Right lobe of liver (tissue), 6 donors: ENCODE results near the gene MGA. TPM values are rescaled to one million over a fixed set of nuclear protein-coding genes. Genes with fewer than 3 reads are reported as not detected.

Source experiments
- ATAC-seq, 4 donors: fragments of 200-7000 bp; cut with Tn5 transposase; one replicate each; pipeline ENCODE4 v1.9.1; 2020; ENCODE audit warnings: mild to moderate bottlenecking in 4 of 4, moderate library complexity in 4 of 4
- DNase-seq, 3 donors: peaks; one replicate each; pipeline ENCODE4 v3.0.0-alpha.2; 2020
- H3K27ac ChIP-seq, 3 donors: fragments of 200-600 bp; one replicate each; pipeline ENCODE4 v1.8.0; 2022
- H3K27me3 ChIP-seq, 2 donors: fragments of 200-600 bp; one replicate each; pipeline ENCODE4 v1.8.0; 2022
- H3K36me3 ChIP-seq, 4 donors: fragments of 200-600 bp; sonication (generic) in 1 of 4; one replicate each; pipeline versions ENCODE4 v1.5.1 to v1.8.0; 2017 to 2022; ENCODE audit warnings: control low read depth in 1 of 4
- H3K4me1 ChIP-seq, 4 donors: fragments of 200-600 bp; sonication (generic) in 1 of 4; one replicate each; pipeline versions ENCODE4 v1.5.1 to v1.8.0; 2017 to 2022; ENCODE audit warnings: control low read depth in 1 of 4
- H3K4me3 ChIP-seq, 3 donors: fragments of 200-600 bp; one replicate each; pipeline ENCODE4 v1.8.0; 2022
- H3K9me3 ChIP-seq, 4 donors: fragments of 200-600 bp; sonication (generic) in 1 of 4; one replicate each; pipeline versions ENCODE4 v1.5.1 to v1.8.0; 2017 to 2022; ENCODE audit warnings: control low read depth in 1 of 4
- POLR2A ChIP-seq: fragments of 450-650 bp; IDR thresholded peaks from one replicate; pipeline ENCODE4 v1.6.1; 2017; ENCODE audit warnings: antibody characterized with exemption, mild to moderate bottlenecking
- WGBS: methylation state at CpG from one replicate; pipeline ENCODE4 v1.1.6; 2018; ENCODE audit warnings: low coverage, low lambda C conversion rate; ENCODE audit not compliant: insufficient coverage; ENCODE audit errors: missing lambda C conversion rate; 5-methylcytosine and 5-hydroxymethylcytosine counted together
- intact Hi-C, 2 donors: fragments of 100-400 bp; cut with DNase I; formaldehyde crosslinking; loops; one replicate each; pipeline versions ENCODE4 v1.11.2 to v1.14.1; 2022
- total RNA-seq, 6 experiments: library from RNA; depleted of rRNA in 2 of 6; stranded (reverse); fragments of >200 nt in 2 of 6; fragmentation: NEBNext Ultra II Directional in 3 of 6; extraction: Animal tissue kit (Norgen Biotek cat#: 25700) in 3 of 6; gene quantifications; one replicate each; pipeline versions ENCODE4 v1.1.0 to v1.2.4, GENCODE V29; 2016 to 2023
- TF ChIP-seq, protein P1 (sequence below), 4 donors: fragments of 200-600 bp in 3 of 4; fragments of 450-650 bp in 1 of 4; IDR thresholded peaks; one replicate each; pipeline versions ENCODE4 v1.5.1 to v1.8.0; 2016 to 2022; ENCODE audit warnings: antibody characterized with exemption in 4 of 4, mild to moderate bottlenecking in 2 of 4
- donor health status: DM: no; HTN: yes; CAD: no.
- donor health status: DM: no; HTN: no; CAD: no.
- donor health status: DM: no; HTN: no; CAD: no.
- donor health status: DM: no; HTN: yes; CAD: no.
- donor health status: DM: no; HTN: yes; CAD: no.

MGA gene
- total RNA-seq, 6 experiments from 2014 or later = 10.9 to 17.2 (median 12.1) TPM

DNA sequence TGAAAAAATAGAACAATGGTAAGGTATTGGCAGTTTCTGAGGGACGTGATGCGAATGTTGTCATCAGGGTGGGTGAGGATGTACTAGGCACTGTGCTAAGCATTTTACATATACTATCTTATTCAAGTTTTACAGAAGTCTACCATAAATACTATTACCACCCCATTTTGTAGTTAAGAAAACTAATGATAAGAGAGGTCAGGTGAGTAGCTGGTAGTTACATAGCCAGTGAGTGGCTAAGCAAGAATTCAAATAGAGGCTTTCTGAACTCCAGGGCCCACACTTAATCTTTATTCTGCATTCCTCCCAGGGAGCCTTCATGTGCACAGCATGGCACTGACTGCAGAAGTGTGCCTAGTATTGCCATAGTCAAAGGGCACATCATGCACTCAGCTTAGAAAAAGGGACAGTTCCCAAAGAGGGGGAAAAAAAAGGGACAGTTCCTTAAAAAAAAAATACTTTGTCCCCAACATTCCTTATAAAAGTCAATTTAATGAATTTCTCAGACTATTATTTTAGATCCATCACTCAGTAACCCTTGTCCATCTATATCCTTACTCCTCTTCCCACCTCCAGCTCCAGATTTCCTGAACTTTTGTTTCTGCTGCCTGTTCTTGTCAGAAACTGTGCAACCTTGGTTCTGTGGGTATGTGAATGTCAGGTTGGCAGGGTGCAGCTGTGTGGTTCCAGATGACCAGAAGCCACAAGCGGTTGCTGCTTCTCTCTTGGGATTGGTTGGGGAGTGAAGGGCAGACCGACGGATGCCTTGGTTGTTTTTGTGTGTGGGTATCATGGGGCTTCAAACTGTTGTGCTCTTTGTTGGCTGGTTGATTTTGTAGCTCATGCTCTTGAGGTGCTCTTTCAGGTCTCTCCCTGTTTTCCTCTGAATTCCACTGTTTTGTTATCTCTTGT lies 122.4 kb downstream of the MGA start:
- WGBS = 78% methylated on average over 3 of the region's 5 CpGs
- Histone ChIP-seq H3K4me3 (no peak overlapping the region), H3K9me3 (no peaks in the 10 kb centered on the region), H3K36me3 (no peaks in the 10 kb centered on the region), H3K27ac (no peak overlapping the region), H3K27me3 (no peaks in the 10 kb centered on the region), H3K4me1 (peaks cover 0 to 6% (median 0%) of the 10 kb centered on the region in 4 donors)
- ATAC-seq (no peak), DNase-seq (no peak)
- no peak for TF ChIP-seq POLR2A
- TF ChIP-seq, protein P1, sequence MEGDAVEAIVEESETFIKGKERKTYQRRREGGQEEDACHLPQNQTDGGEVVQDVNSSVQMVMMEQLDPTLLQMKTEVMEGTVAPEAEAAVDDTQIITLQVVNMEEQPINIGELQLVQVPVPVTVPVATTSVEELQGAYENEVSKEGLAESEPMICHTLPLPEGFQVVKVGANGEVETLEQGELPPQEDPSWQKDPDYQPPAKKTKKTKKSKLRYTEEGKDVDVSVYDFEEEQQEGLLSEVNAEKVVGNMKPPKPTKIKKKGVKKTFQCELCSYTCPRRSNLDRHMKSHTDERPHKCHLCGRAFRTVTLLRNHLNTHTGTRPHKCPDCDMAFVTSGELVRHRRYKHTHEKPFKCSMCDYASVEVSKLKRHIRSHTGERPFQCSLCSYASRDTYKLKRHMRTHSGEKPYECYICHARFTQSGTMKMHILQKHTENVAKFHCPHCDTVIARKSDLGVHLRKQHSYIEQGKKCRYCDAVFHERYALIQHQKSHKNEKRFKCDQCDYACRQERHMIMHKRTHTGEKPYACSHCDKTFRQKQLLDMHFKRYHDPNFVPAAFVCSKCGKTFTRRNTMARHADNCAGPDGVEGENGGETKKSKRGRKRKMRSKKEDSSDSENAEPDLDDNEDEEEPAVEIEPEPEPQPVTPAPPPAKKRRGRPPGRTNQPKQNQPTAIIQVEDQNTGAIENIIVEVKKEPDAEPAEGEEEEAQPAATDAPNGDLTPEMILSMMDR (IDR thresholded peaks at IDR 0.05) = no peak
- intact Hi-C loops = no loop called here

DNA sequence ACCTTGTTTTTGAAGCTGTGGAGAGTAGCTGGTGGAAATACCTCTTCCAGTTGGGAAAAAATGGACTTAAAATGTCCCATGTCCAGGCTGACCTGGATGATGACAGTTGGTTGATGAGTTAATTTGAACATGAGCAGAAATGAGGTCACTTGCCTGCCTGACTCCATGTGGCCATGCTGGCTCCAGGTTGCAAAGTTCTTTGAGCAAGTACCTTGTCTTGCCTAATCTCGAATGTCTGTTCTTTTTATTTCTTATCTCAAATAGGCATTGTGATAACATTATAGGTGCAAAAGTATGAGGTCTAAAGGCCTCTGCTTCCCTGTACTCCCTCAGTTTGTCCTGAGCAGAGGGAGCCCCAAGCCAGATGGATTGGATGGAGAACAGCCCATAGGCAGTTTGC lies 123.1 kb downstream of the MGA start:
- DNase-seq (no peak), ATAC-seq (peak in 1 of 4 donors; percentile 53)
- no peaks in the 10 kb centered on the region for H3K36me3 ChIP-seq
- no peaks in the 10 kb centered on the region for H3K27me3 ChIP-seq
- H3K27ac ChIP-seq = no peak overlapping the region
- WGBS = 20% methylated on average over 1 of the region's 1 CpG
- no peak overlapping the region for H3K4me3 ChIP-seq
- peaks cover 0 to 6% (median 0%) of the 10 kb centered on the region in 4 donors for H3K4me1 ChIP-seq
- intact Hi-C loops = no loop called here
- no peaks in the 10 kb centered on the region for H3K9me3 ChIP-seq
- TF ChIP-seq, protein P1 (IDR thresholded peaks at IDR 0.05) = no peak
- no peak for TF ChIP-seq POLR2A

DNA sequence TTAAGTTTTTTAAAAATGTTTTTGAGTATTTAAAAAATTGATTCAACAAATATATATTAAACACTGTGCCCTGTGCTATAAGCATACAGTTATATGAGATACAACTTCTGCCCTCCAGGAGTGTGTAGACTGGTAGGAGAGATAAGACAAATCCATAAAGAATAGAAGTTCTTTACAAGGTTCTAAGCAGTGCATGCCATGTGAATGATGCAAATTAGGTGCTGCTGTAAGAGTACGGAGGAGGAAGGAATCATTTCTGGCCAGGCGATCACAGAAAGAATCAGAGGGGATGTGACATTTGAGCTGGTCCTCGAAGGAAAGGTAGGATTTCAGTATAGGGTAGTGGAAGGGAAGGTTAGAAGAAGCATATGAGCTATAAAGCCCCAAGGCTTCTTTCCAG lies 128.1 kb downstream of the MGA start:
- DNase-seq (no peak), ATAC-seq (no peak)
- Histone ChIP-seq H3K4me1 (peaks cover 0 to 19% (median 5%) of the 10 kb centered on the region in 4 donors), H3K36me3 (no peaks in the 10 kb centered on the region), H3K27ac (no peak overlapping the region), H3K9me3 (no peaks in the 10 kb centered on the region), H3K4me3 (no peak overlapping the region), H3K27me3 (no peaks in the 10 kb centered on the region)
- intact Hi-C loops = no loop called here
- TF ChIP-seq, protein P1 (IDR thresholded peaks at IDR 0.05) = no peak
- TF ChIP-seq POLR2A = no peak
- WGBS = 81% methylated on average over 3 of the region's 3 CpGs

DNA sequence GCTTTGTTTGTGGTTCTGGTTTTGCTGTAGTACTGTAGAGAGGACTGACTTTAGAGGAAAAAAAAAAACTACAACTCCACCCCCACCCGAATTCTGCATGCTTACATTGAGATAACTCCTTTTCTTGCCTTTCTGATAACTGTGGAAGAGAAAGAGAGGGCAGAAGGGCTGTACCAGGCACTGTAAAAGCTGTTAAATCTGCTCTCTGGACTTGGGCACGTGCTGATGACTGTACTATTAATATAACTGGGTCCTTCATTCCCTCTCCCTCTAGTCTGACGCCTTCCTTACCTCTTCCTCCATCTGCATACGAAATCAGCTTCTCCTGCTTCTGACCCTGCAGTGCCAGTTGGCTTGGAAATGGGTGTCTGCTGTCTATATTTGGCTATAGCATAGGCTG lies 129.0 kb downstream of the MGA start:
- H3K4me1 ChIP-seq = peaks cover 0 to 19% (median 5%) of the 10 kb centered on the region in 4 donors
- intact Hi-C loops = no loop called here
- no peak overlapping the region for H3K27ac ChIP-seq

More for the DNA sequence above, 129.0 kb downstream of the MGA start:
- WGBS = 58% methylated on average over 4 of the region's 4 CpGs
- ATAC-seq (no peak), DNase-seq (no peak)
- Histone ChIP-seq H3K27me3 (no peaks in the 10 kb centered on the region), H3K4me3 (no peak overlapping the region), H3K9me3 (no peaks in the 10 kb centered on the region), H3K36me3 (no peaks in the 10 kb centered on the region)
- TF ChIP-seq POLR2A = no peak
- TF ChIP-seq, protein P1 (IDR thresholded peaks at IDR 0.05) = no peak
